Panc1 (cell line): ENCODE data around the gene ENAH.

Experiments
- POLR2AphosphoS5 ChIP-seq: IDR thresholded peaks from 2 replicates; pipeline ENCODE4 v1.6.1; 2012; ENCODE audit warnings: mild to moderate bottlenecking, low read depth, low read length, moderate library complexity
- TF ChIP-seq, protein P1 (sequence below): fragments of 450-650 bp; IDR thresholded peaks from 2 replicates; pipeline ENCODE4 v1.5.1; 2017; ENCODE audit warnings: mild to moderate bottlenecking

DNA sequence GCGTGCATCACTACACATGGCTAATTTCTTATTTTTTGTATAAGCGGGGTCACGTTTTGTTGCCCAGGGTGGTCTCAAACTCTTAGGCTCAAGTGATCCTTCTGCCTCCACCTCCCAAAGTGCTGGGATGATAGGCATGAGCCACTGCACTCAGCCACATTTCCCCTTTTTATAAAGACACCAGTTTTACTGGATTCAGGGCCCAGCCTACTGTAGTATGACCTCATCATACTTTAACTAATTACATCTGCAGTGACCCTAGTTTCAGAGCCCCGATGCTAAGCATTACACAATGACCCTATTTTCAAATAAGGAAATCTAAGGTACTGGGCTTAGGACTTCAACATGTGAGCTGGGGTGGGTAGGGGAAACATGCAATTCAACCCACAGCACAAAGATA, 31.8 kb upstream of the ENAH start:
- TF ChIP-seq, protein P1, sequence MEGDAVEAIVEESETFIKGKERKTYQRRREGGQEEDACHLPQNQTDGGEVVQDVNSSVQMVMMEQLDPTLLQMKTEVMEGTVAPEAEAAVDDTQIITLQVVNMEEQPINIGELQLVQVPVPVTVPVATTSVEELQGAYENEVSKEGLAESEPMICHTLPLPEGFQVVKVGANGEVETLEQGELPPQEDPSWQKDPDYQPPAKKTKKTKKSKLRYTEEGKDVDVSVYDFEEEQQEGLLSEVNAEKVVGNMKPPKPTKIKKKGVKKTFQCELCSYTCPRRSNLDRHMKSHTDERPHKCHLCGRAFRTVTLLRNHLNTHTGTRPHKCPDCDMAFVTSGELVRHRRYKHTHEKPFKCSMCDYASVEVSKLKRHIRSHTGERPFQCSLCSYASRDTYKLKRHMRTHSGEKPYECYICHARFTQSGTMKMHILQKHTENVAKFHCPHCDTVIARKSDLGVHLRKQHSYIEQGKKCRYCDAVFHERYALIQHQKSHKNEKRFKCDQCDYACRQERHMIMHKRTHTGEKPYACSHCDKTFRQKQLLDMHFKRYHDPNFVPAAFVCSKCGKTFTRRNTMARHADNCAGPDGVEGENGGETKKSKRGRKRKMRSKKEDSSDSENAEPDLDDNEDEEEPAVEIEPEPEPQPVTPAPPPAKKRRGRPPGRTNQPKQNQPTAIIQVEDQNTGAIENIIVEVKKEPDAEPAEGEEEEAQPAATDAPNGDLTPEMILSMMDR: no peak
- TF ChIP-seq POLR2AphosphoS5: no peak
